IPS-15b (cell line): ENCODE measurements around the gene FAM3C.
"Not testable (repeated sequence)": the region's sequence is repeated elsewhere in the genome, so short reads cannot be mapped to it uniquely, and the experiment has no call there.

ENCODE experiments used
- H3K27me3 ChIP-seq: one replicate; pipeline ENCODE4 v1.6.1; 2013; ENCODE audit warnings: low read length; ENCODE audit not compliant: control insufficient read depth, insufficient read depth
- H3K36me3 ChIP-seq: one replicate; pipeline ENCODE4 v1.6.1; 2013; ENCODE audit warnings: low read length; ENCODE audit not compliant: control insufficient read depth, insufficient read depth
- H3K4me1 ChIP-seq: one replicate; pipeline ENCODE4 v1.6.1; 2013; ENCODE audit warnings: mild to moderate bottlenecking, low read length; ENCODE audit not compliant: control insufficient read depth, insufficient read depth
- H3K4me3 ChIP-seq: one replicate; pipeline ENCODE4 v1.5.1; 2013; ENCODE audit warnings: low read depth, low read length
- H3K9ac ChIP-seq: one replicate; pipeline ENCODE4 v1.6.1; 2013; ENCODE audit warnings: low read depth, mild to moderate bottlenecking, low read length
- H3K9me3 ChIP-seq: one replicate; pipeline ENCODE4 v1.6.1; 2013; ENCODE audit warnings: mild to moderate bottlenecking, low read length; ENCODE audit not compliant: control insufficient read depth, insufficient read depth

Gene FAM3C

GRCh38 chr7:121430558-121430957 is 34.5 kb upstream of the FAM3C start:
- no peaks in the 10 kb centered on the region for H3K27me3 ChIP-seq
- no peaks in the 10 kb centered on the region for H3K36me3 ChIP-seq
- H3K4me1 ChIP-seq = no peaks in the 10 kb centered on the region
- H3K9me3 ChIP-seq = no peaks in the 10 kb centered on the region
- H3K9ac ChIP-seq = no peak overlapping the region
- no peak overlapping the region for H3K4me3 ChIP-seq

GRCh38 chr7:121429798-121430197 is 33.7 kb upstream of the FAM3C start:
- no peaks in the 10 kb centered on the region for H3K4me1 ChIP-seq
- no peak overlapping the region for H3K9ac ChIP-seq
- no peaks in the 10 kb centered on the region for H3K9me3 ChIP-seq
- H3K4me3 ChIP-seq = no peak overlapping the region
- no peaks in the 10 kb centered on the region for H3K27me3 ChIP-seq
- H3K36me3 ChIP-seq = no peaks in the 10 kb centered on the region

- no peak overlapping the region for H3K4me3 ChIP-seq
- no peaks in the 10 kb centered on the region for H3K36me3 ChIP-seq
- H3K27me3 ChIP-seq = no peaks in the 10 kb centered on the region
- H3K9me3 ChIP-seq = no peaks in the 10 kb centered on the region
- H3K9ac ChIP-seq = no peak overlapping the region
- H3K4me1 ChIP-seq = no peaks in the 10 kb centered on the region
These were observed 32.9 kb upstream of the FAM3C start for GRCh38 chr7:121428855-121429489.

- not testable (repeated sequence) for H3K4me1 ChIP-seq, H3K27me3 ChIP-seq, H3K9ac ChIP-seq, H3K36me3 ChIP-seq, H3K4me3 ChIP-seq, H3K9me3 ChIP-seq
These were observed 25.6 kb upstream of the FAM3C start for GRCh38 chr7:121421743-121422142.

GRCh38 chr7:121420976-121421375 is 24.9 kb upstream of the FAM3C start:
- no peaks in the 10 kb centered on the region for H3K27me3 ChIP-seq
- H3K9ac ChIP-seq = no peak overlapping the region
- H3K4me1 ChIP-seq = no peaks in the 10 kb centered on the region
- H3K36me3 ChIP-seq = no peaks in the 10 kb centered on the region
- no peak overlapping the region for H3K4me3 ChIP-seq
- H3K9me3 ChIP-seq = no peaks in the 10 kb centered on the region

- no peak overlapping the region for H3K9ac ChIP-seq
- H3K36me3 ChIP-seq = no peaks in the 10 kb centered on the region
- no peaks in the 10 kb centered on the region for H3K27me3 ChIP-seq
- H3K9me3 ChIP-seq = no peaks in the 10 kb centered on the region
- H3K4me1 ChIP-seq = no peaks in the 10 kb centered on the region
- H3K4me3 ChIP-seq = no peak overlapping the region
These were observed 23.4 kb upstream of the FAM3C start for GRCh38 chr7:121419201-121420148.

- no peaks in the 10 kb centered on the region for H3K4me1 ChIP-seq
- no peaks in the 10 kb centered on the region for H3K36me3 ChIP-seq
- no peak overlapping the region for H3K4me3 ChIP-seq
- H3K27me3 ChIP-seq = no peaks in the 10 kb centered on the region
- no peaks in the 10 kb centered on the region for H3K9me3 ChIP-seq
- no peak overlapping the region for H3K9ac ChIP-seq
These were observed 20.4 kb upstream of the FAM3C start for GRCh38 chr7:121416533-121416932.

- Histone ChIP-seq H3K36me3 (no peaks in the 10 kb centered on the region), H3K9ac (no peak overlapping the region), H3K4me3 (no peak overlapping the region), H3K27me3 (no peaks in the 10 kb centered on the region), H3K4me1 (no peaks in the 10 kb centered on the region), H3K9me3 (no peaks in the 10 kb centered on the region)
These were observed 18.3 kb upstream of the FAM3C start for GRCh38 chr7:121414436-121414835.

- Histone ChIP-seq H3K36me3 (no peaks in the 10 kb centered on the region), H3K4me1 (no peaks in the 10 kb centered on the region), H3K4me3 (no peak overlapping the region), H3K9me3 (no peaks in the 10 kb centered on the region), H3K9ac (no peak overlapping the region), H3K27me3 (no peaks in the 10 kb centered on the region)
These were observed 15.5 kb upstream of the FAM3C start for GRCh38 chr7:121411597-121411979.

- H3K36me3 ChIP-seq = no peaks in the 10 kb centered on the region
- H3K9ac ChIP-seq = no peak overlapping the region
- H3K4me3 ChIP-seq = no peak overlapping the region
- H3K27me3 ChIP-seq = no peaks in the 10 kb centered on the region
- no peaks in the 10 kb centered on the region for H3K4me1 ChIP-seq
- no peaks in the 10 kb centered on the region for H3K9me3 ChIP-seq
These were observed 14.9 kb upstream of the FAM3C start for GRCh38 chr7:121410829-121411596.

- Histone ChIP-seq H3K36me3 (no peaks in the 10 kb centered on the region), H3K4me1 (no peaks in the 10 kb centered on the region)
These were observed 10.8 kb upstream of the FAM3C start for GRCh38 chr7:121406944-121407343.

More at GRCh38 chr7:121406944-121407343, 10.8 kb upstream of the FAM3C start:
- Histone ChIP-seq H3K27me3 (no peaks in the 10 kb centered on the region), H3K4me3 (no peak overlapping the region), H3K9me3 (no peaks in the 10 kb centered on the region), H3K9ac (no peak overlapping the region)
